ENCODE measurements around the gene PLPP1.

Gene PLPP1

DNA sequence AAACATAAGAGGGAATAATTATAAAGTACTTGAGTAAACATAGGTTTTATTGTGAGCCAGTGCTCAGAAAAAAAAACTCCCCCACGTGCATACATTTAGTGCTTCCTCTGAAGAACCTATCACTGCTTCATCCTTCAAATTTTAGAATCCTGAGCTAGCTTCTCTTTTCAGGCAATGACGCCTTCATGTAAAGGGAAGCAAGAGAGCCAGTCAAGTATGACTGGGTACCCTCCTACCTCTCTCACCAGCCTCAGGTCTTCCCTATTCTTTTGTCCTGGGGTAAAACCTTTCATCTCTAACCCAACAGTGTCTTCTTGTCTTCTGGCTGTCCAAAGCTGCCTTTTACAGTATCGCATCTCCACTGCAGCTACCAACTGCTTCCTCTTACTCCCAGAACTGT, 32.0 kb downstream of the PLPP1 start:
- no peak for DNase-seq

DNA sequence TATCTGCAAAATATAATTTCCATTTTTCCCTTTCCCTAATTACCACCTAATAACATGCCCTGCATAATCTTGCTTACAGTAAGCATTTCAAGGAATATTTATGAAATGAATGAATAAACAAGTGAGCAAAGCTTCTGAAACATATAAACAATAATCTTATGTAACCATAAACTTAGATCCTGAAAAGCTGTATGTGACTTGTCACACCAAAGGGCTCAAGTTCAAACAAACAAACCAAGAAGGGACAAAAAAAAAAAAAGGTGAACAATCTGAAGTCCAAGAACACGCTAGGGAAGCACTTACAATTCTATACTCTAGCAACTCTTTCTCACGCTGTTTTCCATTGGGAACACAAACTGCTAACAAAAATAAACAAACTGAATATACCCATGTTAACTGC, 36.3 kb downstream of the PLPP1 start:
- no peak for DNase-seq

DNA sequence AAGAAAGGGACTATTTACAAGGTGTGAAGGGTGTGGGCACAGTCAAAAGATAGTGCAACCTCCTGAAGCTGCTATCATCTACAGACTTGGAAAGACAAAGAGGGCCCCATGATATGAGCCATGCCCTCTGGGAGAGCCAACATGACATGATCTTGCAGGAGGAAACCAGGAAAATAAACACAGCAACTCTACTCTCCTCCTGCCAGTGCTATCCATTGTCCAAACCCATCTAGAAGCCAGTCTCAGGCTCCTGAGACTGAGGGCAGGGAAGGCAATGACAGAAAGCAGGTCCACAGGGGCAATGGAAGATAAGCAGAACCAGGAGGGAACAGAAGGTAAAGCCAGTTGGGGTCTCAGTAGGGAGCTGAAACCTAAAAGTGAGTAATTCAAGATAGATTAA, 37.1 kb downstream of the PLPP1 start:
- DNase-seq = no peak

DNA sequence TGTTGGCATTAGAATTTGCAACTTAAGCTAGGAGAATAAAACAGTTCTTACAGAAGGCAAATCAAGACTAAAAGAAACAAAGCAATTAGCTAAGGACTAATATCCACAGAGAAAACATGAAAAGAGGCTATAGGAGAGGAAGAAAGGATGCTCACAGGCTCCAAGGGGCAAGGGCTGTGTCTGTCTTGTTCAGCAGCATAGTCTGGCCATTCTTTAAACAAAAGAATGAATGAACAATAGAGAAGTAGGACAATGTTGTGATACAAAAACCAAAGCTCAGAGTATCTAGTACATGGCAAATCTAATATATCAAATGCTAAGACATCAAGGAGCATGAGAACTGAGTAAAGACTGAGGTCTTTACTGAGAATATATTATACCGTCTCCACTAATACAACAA, 39.5 kb downstream of the PLPP1 start:
- no peak for DNase-seq

DNA sequence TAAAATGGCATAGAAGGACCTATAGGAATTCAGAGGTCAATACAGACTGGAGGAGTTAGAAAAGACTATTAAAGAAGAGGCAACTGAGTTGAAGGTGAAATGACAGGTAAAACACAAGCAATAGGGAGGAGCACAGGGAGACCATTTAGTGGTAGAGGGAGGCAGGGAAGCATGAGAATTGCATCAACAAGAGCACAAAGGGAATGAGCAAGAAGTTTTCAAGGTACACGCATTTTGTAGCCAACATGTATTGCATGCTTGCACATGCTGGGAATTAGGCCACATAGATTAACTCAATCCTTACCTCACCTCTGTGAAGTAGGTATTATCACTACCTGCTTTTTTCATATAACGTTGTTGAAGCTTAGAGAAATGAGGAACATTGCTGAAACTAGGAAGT, 42.3 kb downstream of the PLPP1 start:
- DNase-seq = no peak

DNA sequence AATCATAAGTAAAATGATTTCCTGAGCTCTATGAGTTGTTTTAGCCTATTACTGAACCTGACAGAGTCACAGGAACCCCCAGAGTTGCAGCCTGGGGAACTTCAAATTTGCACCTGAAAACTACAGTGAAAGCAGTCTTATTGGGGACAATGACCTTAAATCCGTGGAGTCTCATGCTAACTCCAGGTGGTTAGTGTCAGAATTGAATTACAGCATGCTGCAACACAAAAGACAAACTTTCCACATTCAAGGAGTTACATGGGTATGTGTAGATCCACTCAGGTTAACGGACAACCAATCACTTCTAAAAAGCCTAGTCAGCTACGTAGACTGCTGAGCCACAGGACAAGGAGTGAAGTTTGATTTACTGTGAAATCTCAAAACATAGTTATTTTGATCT, 49.7 kb downstream of the PLPP1 start:
- DNase-seq = no peak

DNA sequence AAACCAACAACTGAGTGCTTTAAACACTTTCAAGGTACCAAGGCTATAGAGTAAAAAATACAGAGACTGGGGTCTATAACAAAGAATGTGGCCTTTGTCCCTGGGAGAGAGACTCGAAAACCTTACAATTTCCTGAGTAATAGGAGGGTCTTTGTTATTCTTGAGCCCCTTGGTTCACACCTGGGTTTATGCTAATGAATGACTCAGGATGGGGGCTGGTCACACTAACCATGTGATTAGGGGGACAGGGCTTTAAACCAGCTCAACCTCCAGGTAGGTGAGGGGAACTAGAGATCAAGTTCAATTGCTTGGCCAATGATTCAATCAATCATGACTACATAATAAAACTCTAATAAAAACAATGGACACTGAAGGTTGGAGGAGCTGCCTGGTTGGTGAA, 50.2 kb downstream of the PLPP1 start:
- no peak for DNase-seq

DNA sequence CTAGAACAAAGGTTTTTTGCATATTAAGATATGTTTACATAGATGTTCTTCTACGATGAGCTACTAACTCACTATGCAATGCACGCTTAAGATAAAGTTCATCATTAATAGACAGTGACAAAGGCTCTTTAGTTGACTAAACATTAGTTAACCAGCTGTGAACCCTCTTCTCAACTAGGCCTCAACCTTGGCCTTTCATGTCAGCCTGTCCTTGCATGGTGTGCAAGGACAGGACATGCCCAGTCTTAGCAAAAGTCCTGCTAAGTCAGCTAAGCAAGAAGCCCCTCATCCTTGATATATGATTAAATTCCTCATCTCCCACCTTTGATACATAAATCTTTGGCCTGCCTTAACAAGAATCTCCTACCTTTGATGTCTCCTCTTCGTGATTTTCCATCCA, 50.9 kb downstream of the PLPP1 start:
- DNase-seq = no peak

DNA sequence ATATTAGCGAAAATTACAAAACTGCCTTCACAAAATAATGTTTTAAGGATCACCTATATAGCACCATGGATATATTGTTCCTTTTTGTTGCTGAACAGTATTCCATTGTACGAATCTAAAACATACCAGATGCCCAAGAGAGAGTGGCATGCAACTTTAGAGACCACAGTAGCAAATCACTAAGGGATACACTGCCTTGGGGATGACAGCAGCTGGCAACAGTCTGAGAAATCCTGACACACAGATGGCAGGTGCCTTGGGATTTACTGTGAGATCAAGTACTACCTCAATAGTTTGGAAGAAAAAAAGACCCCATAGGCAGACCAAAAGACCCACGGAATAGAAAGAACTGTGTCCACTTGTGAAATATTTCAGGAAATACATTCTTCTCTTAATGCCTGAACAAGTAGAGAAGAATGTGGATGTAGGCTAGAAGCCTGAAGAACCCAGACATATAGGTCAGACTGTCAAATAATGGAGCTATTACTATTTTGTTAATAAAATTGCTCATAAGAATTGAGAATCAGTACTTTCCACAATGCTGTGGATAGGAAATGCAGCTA, 53.4 kb downstream of the PLPP1 start:
- no peak for DNase-seq

DNA sequence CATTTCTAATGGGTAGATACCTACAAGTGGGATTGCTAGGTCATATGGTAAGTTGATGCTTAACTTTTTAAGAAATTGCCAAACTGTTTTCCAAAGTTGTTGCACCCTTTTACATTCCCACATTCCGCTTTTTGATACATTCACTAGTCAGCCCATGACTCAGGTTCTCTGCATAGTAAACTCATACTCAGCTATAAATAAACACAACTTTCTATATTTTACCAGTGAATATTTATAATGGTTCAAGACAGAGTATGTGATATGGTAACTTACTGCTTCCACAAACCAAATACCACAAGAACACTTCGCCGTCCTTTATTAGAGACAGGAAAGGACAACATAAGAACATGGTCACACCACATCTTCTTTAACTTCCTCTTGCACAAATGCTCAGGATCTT, 54.0 kb downstream of the PLPP1 start:
- no peak for DNase-seq

DNA sequence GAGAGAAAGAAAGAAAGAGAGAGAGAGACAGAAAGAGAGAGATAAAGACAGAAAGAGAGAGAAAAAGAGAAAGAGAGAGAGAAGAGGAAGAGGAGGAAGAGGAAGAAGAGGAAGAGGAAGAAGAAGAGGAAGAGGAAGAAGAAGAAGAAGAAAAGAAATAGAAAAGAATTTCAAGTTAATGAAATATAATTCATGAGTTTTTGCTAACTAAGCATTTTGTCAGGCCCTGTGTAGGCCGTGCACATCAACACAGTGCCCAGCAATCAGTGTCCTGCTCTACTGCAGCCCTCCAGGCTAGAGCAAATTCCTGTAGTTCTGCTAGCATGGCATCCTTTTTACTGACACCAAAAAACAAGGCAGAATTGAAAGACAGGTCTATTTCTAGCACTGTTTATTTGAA, 62.1 kb downstream of the PLPP1 start:
- no peak for DNase-seq

DNA sequence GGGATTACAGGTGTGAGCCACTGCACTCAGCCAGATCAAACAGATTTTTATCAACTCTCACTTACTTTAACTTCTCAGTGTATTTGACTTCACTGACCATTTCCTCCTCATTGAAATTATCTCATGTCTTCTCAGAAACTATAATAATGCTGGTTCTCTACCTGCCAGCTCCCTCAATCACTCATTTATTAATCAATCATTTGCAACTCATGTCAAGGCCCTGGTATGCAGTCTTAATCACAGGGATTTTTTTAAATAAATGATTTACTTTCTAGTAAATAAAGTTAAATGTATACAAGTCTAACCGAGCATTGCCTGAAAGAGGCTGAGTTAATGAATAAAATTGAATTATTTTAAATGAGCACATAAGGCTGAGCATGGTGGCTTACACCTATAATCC, 63.3 kb downstream of the PLPP1 start:
- no peak for DNase-seq

DNA sequence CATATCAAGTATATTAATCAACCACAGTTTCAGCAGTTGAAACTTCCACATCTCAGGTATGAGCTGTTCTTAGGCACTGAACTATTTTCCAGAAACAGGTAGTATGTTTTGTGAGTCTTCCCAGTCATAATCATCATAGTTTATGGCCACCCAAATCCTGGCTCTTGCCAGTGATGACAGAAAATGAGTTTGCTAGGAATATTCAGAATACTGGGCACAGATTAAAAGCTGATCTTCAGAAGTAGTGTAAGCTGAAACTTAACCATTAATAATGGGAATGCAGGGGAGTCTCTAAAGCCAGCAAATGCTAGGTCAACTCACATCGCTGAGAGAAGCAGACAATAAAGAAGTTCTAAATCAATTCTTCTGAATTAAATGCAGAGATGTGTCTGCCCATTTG, 64.5 kb downstream of the PLPP1 start:
- no peak for DNase-seq

DNA sequence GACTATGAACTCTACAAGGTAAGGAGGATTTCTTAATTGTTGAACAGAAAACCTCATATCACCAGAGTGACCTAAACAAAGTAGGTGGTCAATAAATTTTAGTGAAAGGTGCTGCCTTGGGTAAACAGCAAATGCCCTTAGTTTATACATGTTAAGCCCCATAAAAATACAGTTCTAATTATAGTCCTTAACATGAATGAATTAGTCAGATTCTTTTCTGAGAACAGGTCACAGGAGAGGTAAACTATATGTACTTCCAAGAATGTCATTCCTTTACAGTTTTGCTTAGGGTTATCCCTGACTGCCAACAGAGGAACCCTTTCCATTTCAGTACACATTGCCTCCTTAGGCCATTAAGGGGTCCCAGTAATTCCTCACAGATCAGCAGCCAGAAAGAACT, 64.9 kb downstream of the PLPP1 start:
- no peak for DNase-seq

DNA sequence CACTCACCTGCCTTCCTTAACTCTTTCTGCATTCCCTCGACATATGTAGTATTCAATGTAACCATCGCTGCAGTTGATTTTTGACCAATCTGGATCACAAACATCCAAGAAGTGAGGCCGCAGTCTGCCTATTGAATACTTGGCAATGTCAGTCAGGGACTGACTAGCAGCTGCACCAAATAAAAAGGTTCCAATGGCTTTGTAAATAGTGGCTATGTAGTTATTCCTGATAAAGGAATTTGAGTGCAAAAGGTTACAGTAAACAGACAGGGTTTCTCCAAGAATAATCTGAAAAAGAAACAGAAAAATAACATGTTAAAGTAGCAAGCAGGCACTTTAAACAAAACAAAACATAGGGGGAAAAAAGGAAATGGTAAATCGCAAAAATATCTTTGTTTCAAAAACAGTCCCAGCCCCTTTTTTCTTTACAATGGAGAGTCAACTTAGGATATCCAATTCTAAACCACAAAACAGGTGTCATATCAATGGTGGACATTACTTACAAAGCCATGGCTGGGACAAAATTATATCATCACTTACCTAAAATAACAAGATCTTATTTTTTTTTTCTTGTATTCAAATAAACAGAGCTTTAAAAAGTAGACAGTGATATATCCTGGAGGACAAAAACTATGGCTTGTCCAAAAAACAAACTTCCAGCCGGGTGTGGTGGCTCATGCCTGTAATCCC, 66.8 kb downstream of the PLPP1 start:
- no peak for DNase-seq

DNA sequence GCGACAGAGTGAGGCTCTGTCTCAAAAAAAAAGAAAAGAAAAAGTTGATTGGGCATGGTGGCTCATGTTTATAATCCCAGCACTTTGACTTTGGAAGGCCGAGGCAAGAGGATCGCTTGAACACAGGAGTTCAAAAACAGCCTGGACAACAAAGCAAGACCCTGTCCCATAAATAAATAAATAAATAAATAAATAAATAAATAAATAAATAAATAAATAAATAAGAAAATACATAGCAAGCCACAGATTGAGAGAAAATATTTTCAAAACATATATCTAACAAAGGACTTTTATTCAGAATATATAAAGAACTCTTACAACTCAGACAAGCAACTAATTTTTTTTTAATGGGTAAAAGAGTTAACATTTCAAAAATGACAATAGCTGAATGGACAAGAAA, 71.2 kb downstream of the PLPP1 start:
- DNase-seq = no peak

DNA sequence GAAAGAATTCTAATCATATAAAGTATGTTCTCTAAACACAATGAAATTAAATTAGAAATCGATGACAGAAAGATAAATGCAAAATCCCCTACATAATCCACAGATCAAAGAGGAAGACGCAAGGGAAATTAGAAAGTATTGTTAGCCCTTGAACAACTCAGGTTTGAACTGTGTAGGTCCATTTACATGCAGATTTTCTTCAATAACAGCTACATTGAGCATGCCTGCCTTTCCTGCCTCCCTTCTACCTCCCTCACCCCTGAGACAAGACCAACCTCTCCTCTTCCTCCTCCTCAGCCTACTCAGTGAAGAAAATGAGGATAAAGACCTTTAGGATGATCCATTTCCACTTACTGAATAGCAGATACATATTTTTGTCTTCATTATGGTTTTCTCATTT, 75.2 kb downstream of the PLPP1 start:
- no peak for DNase-seq

DNA sequence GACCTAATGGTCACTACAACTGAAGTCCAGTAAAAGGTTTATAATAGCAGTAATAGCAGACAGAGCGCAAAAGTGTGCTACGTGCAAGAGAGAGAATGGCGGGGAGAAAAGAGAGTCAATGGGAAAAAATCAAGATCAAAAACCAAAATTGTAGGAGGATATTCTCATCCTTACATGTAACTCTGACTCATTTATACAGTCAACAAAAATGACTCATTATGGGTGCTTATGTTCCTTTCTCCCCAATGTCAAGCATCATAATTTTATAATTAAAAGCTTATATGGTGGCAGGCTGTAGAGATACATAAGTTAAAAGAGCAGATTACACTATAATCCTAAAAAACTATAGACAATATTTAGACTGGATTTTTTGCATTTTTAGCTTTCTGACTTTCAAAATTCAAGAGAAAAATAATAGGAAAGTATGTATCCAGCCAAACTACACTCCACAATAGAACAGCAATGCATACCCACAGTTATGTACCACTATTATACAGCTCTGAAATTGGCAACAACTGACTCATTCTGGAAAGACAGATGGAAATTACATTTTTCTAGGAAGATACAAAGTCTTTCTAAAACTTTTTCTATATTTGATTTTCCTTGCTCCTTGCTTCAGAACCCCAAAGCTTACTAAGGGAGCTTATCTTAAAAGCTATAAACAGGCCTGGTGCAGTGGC, 78.4 kb downstream of the PLPP1 start:
- no peak for DNase-seq

DNA sequence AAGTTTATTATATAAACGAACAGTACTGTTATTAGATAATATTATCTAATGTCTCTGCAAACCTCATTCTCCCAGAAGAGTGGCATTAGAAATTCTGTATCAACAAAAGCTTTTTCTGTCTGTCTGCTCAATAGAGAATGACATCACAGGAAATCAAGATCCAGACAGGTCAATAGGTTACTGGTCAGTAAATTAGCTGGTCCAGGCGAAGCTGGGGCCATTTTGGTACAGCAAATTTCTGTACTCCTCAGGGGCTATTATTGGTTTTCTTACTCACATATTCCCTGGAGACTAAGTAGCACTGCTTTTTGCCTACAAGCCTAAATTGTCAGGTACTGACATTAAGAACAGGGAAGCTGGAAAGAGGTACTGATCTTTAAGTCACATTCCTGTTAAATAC, 80.5 kb downstream of the PLPP1 start:
- no peak for DNase-seq

DNA sequence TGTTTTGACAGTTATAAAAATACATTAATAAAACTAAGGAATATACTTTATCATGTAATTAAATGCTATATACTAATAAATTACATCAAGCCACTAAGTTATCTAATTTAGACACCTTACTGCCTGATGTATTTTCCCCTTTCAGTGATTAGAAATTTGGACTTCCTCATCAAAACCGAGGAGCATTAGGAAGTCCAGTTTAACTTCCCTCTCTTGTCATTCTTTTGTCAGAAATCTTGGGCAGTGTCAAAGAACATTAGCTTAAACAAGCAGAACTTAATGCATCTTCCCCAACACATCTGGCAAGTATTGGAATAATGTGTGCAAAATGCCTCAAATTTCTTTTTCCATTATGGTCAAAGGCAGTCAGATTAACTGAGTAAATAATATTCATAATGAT, 81.6 kb downstream of the PLPP1 start:
- DNase-seq = no peak

DNA sequence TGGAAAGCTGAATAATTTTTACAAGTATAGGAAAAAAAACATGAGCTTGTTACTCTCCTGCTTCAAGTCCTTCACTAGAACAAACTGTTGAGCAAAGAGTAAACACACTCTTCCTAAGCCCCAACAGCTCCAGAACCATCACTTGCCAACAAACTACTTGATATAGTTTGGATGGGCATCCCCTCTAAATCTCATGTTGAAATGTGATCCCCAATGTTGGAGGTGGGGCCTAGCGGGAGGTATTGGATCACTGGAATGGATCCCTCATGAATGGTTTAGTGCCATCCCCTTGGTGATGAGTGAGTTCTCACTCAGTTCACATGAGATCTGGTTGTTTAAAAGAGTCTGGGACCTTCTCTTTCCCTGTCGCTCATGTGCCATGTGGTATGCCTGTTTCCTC, 82.8 kb downstream of the PLPP1 start:
- DNase-seq = no peak

DNA sequence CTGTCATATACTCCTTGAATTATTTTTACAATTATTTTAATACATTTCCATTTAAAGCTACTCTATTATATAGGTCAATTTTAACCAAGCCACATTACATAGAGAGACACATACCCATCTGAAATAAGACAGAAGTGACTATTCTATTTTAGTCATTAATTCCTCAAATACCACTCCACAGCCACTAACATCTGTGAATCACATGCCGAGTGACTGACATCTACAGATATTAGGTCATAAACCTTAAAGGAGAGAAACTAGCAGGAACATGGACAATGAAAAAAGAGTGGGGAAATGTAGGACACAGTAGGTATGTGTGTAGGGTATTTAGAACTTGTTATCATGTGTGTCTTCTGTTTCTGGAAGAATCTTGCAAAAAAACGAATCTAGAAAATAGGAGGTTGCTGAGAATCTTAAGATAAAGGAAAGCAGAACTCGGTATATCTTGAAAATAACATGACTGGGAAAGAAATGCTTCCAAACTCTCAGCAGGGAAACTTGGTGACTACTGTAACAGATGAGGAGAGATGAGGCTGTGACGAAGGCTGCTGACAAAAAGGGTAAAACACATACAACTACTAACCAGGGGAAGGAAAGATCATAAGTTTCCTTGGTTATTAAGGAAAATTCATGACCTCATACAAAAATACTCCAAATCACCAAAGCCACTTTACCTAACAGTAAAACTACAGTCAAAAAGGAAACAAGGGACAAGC, 84.6 kb downstream of the PLPP1 start:
- no peak for DNase-seq

DNA sequence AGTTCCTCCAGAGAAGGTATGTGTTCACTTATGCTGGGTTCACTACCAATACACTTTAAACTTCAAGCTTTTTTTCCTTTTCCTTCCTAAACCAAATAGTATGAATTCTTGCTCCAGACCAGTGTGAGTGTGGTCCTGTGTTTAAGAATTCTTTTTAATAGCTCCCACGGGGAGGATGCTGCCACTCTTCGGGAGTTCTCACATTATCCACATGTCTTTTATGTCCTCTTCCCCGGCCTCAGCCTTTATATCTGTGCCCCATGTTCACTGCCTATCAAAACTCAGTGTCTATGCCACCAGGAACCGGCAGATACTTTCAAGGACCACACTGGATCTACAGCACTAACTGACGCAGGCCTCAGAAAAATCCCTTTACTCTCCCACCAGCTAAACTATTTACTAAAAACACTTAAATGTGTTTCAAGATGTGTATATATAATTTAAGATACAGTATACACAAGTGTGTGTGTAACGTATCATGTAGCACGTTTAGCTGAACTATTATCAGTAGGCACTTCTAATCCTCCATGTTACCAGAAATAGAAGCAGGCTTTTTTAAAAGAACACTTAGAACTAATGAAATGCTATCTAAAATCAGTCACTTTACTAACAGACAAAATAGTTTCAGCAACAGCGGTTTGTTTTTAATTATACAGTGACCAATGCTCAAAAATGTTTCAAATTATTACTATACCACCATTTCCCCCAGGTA, 88.0 kb downstream of the PLPP1 start:
- no peak for DNase-seq

DNA sequence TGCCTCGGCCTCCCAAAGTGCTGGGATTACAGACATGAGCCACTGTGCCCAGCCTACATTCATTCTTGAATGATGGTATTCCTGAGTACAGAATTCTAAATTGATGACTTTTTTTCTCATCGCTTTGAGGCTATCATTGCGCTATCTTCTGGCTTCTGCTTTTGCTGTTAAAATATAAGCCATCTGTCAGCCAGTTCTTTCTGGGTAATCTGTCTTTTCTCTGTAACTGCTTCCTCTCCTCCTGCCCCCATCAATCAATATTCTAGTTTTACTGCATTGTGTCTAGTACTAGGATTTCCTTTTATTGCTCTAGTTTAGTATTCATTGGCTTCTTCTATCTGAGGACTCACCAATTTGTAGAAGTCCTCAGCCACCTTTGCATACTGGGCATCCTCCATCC, 89.0 kb downstream of the PLPP1 start:
- no peak for DNase-seq

Measured in NCI-H446 (cell line).